IPS-15b (cell line): ENCODE results near the gene FXYD1.

Experiments used
- H3K27me3 ChIP-seq: one replicate; pipeline ENCODE4 v1.6.1; 2013; ENCODE audit warnings: low read length; ENCODE audit not compliant: control insufficient read depth, insufficient read depth
- H3K36me3 ChIP-seq: one replicate; pipeline ENCODE4 v1.6.1; 2013; ENCODE audit warnings: low read length; ENCODE audit not compliant: control insufficient read depth, insufficient read depth
- H3K4me1 ChIP-seq: one replicate; pipeline ENCODE4 v1.6.1; 2013; ENCODE audit warnings: mild to moderate bottlenecking, low read length; ENCODE audit not compliant: control insufficient read depth, insufficient read depth
- H3K4me3 ChIP-seq: one replicate; pipeline ENCODE4 v1.5.1; 2013; ENCODE audit warnings: low read depth, low read length
- H3K9ac ChIP-seq: one replicate; pipeline ENCODE4 v1.6.1; 2013; ENCODE audit warnings: low read depth, mild to moderate bottlenecking, low read length
- H3K9me3 ChIP-seq: one replicate; pipeline ENCODE4 v1.6.1; 2013; ENCODE audit warnings: mild to moderate bottlenecking, low read length; ENCODE audit not compliant: control insufficient read depth, insufficient read depth

Gene FXYD1

GRCh38 chr19:35120492-35120891 lies 18.1 kb upstream of the FXYD1 start:
- peaks cover 11% of the 10 kb centered on the region for H3K4me1 ChIP-seq
- H3K36me3 ChIP-seq = no peaks in the 10 kb centered on the region
- H3K27me3 ChIP-seq = peaks cover 2% of the 10 kb centered on the region
- no peak overlapping the region for H3K9ac ChIP-seq
- H3K4me3 ChIP-seq = no peak overlapping the region
- H3K9me3 ChIP-seq = no peaks in the 10 kb centered on the region

DNA sequence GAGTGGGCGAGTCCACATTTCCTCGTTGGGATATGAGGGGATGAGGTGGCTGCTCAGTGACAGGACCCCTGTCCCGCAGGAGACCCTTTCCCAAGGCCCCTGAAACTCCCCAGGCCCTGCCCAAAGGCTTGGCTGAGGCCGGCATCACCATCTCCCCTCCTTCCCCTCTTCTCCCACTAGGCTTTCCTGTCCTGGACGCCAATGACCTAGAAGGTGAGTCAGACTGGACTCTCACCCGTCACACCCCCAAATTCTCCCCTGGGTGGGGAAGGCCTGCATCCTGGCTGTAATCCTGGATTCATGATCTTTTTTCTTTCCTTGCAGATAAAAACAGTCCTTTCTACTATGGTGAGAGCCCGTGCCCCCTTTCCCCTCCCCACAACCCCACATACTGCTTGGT lies 17.7 kb upstream of the FXYD1 start:
- H3K9ac ChIP-seq = no peak overlapping the region
- H3K9me3 ChIP-seq = no peaks in the 10 kb centered on the region
- peaks cover 11% of the 10 kb centered on the region for H3K4me1 ChIP-seq
- no peak overlapping the region for H3K4me3 ChIP-seq
- no peaks in the 10 kb centered on the region for H3K36me3 ChIP-seq
- H3K27me3 ChIP-seq = peaks cover under 1% of the 10 kb centered on the region

GRCh38 chr19:35122687-35123551 lies 15.7 kb upstream of the FXYD1 start:
- no peak overlapping the region for H3K4me3 ChIP-seq
- H3K9ac ChIP-seq = no peak overlapping the region
- no peaks in the 10 kb centered on the region for H3K36me3 ChIP-seq
- H3K4me1 ChIP-seq = peaks cover 8% of the 10 kb centered on the region
- no peaks in the 10 kb centered on the region for H3K9me3 ChIP-seq
- no peaks in the 10 kb centered on the region for H3K27me3 ChIP-seq

DNA sequence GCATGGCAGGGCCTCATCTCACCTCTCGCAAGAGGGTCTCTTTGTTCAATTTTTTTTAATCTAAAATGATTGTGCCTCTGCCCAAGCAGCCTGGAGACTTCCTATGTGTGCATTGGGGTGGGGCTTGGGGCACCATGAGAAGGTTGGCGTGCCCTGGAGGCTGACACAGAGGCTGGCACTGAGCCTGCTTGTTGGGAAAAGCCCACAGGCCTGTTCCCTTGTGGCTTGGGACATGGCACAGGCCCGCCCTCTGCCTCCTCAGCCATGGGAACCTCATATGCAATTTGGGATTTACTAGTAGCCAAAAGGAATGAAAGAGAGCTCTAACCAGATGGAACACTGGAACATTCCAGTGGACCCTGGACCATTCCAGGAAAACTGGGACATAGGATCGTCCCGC lies 15.1 kb upstream of the FXYD1 start:
- no peaks in the 10 kb centered on the region for H3K9me3 ChIP-seq
- no peaks in the 10 kb centered on the region for H3K36me3 ChIP-seq
- no peak overlapping the region for H3K9ac ChIP-seq
- no peaks in the 10 kb centered on the region for H3K27me3 ChIP-seq
- H3K4me1 ChIP-seq = peaks cover 8% of the 10 kb centered on the region
- no peak overlapping the region for H3K4me3 ChIP-seq

- H3K4me3 ChIP-seq = peak overlapping the region; percentile 47
- no peak overlapping the region for H3K9ac ChIP-seq
- H3K4me1 ChIP-seq = peaks cover 8% of the 10 kb centered on the region
- H3K9me3 ChIP-seq = no peaks in the 10 kb centered on the region
- H3K27me3 ChIP-seq = no peaks in the 10 kb centered on the region
- H3K36me3 ChIP-seq = no peaks in the 10 kb centered on the region
Observed at GRCh38 chr19:35124098-35125060, 14.2 kb upstream of the FXYD1 start.

DNA sequence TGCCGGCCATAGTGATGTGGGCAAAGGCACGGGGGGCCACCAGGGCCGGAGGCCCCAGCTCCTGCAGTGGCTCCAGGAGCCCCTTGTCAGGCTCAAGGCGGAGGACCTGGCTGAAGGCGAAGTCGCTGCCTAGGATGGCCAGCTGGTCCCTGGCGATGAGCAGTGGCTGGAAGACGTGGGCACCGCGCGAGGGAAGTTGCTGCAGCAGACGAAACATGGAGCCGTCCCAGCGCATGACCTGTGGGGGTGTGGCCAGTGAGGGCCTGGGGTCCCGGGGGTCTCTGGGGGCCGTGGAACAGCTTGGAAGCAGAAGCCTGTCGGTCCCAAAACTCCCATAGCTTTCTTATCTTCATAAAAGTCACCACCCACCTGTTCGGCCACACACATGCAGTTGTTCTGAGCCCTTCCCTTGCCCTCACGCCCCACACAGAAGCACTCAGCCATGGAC lies 13.3 kb upstream of the FXYD1 start:
- Histone ChIP-seq H3K4me1 (peaks cover 6% of the 10 kb centered on the region), H3K27me3 (no peaks in the 10 kb centered on the region), H3K36me3 (no peaks in the 10 kb centered on the region), H3K9ac (no peak overlapping the region), H3K9me3 (no peaks in the 10 kb centered on the region), H3K4me3 (no peak overlapping the region)

- Histone ChIP-seq H3K9me3 (no peaks in the 10 kb centered on the region), H3K36me3 (no peaks in the 10 kb centered on the region), H3K9ac (no peak overlapping the region), H3K4me3 (no peak overlapping the region), H3K27me3 (no peaks in the 10 kb centered on the region), H3K4me1 (peaks cover 6% of the 10 kb centered on the region)
Observed at GRCh38 chr19:35125749-35126623, 12.6 kb upstream of the FXYD1 start.

GRCh38 chr19:35126624-35126959 lies 12.0 kb upstream of the FXYD1 start:
- Histone ChIP-seq H3K4me3 (no peak overlapping the region), H3K27me3 (no peaks in the 10 kb centered on the region), H3K9ac (no peak overlapping the region), H3K36me3 (no peaks in the 10 kb centered on the region), H3K9me3 (no peaks in the 10 kb centered on the region), H3K4me1 (peaks cover 6% of the 10 kb centered on the region)

- no peak overlapping the region for H3K9ac ChIP-seq
- no peaks in the 10 kb centered on the region for H3K36me3 ChIP-seq
- no peaks in the 10 kb centered on the region for H3K9me3 ChIP-seq
- H3K4me1 ChIP-seq = peaks cover 6% of the 10 kb centered on the region
- H3K4me3 ChIP-seq = no peak overlapping the region
- no peaks in the 10 kb centered on the region for H3K27me3 ChIP-seq
Observed at GRCh38 chr19:35127871-35128270, 10.8 kb upstream of the FXYD1 start.

DNA sequence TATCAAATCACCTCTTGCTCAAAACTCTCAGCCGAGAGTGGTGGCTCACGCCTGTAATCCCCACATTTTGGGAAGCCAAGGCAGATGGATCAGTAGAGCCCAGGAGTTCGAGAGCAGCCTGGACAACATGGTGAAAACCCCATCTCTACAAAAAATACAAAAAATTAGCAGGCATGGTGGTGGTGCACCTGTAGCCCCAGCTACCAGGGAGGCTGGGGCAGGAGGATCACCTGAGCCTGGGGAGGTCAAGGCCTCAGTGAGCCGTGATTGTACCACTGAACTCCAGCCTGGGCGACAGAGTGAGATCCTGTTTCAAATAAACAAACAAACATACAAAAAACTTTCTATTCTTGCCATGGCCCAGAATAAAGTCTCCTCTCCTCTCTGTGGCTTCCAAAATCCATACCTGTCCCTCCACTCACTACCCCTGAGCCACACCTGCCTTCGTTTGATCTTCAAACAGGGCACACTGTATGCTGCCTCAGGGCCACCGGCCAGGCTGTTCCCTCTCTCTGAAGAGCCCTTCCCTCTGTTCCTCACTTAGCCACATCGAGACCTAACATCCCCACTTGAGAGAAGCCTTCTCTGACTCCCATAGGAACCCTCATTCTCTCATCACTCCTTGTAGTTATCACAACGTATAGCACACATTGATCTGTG lies 10.1 kb upstream of the FXYD1 start:
- Histone ChIP-seq H3K27me3 (no peaks in the 10 kb centered on the region), H3K9ac (no peak overlapping the region), H3K4me3 (no peak overlapping the region), H3K4me1 (no peaks in the 10 kb centered on the region), H3K36me3 (no peaks in the 10 kb centered on the region), H3K9me3 (no peaks in the 10 kb centered on the region)
